Sigmoid colon (tissue), 7 donors: ENCODE measurements around the gene TPP2. TPM values are rescaled to one million over a fixed set of nuclear protein-coding genes. Genes with fewer than 3 reads are reported as not detected.

ENCODE experiments used
- DNase-seq: peaks from one replicate; pipeline ENCODE4 v3.0.0-alpha.2; 2019
- H3K27ac ChIP-seq, 4 donors: fragments of 200-600 bp; sonication (generic); one replicate each; pipeline ENCODE4 v1.5.1; 2016 to 2019; ENCODE audit warnings: mild to moderate bottlenecking in 1 of 4
- H3K27me3 ChIP-seq, 3 donors: fragments of 200-600 bp; sonication (generic); one replicate each; pipeline ENCODE4 v1.5.1; 2019; ENCODE audit warnings: mild to moderate bottlenecking in 1 of 3
- H3K36me3 ChIP-seq, 4 donors: fragments of 200-600 bp; sonication (generic); one replicate each; pipeline ENCODE4 v1.5.1; 2016 to 2019
- H3K4me1 ChIP-seq, 4 donors: fragments of 200-600 bp; sonication (generic); one replicate each; pipeline ENCODE4 v1.5.1; 2017 to 2019
- H3K4me3 ChIP-seq, 4 donors: fragments of 200-600 bp; sonication (generic); one replicate each; pipeline ENCODE4 v1.5.1; 2017 to 2019; ENCODE audit warnings: mild to moderate bottlenecking in 2 of 4, moderate library complexity in 1 of 4
- H3K9me3 ChIP-seq, 4 donors: fragments of 200-600 bp in 3 of 4; sonication (generic) in 3 of 4; one replicate each; pipeline versions ENCODE4 v1.5.1 to v1.6.1; 2013 to 2019
- CTCF ChIP-seq, 4 experiments: fragments of 450-650 bp in 3 of 4; fragments of 200-600 bp in 1 of 4; IDR thresholded peaks; one replicate each; pipeline ENCODE4 v1.5.1; 2016 to 2019; ENCODE audit warnings: antibody characterized with exemption in 4 of 4, mild to moderate bottlenecking in 3 of 4, moderate library complexity in 2 of 4
- EP300 ChIP-seq, 4 donors: sonication (generic); formaldehyde crosslinking; IDR thresholded peaks; one replicate each; pipeline ENCODE4 v1.6.1; 2017; ENCODE audit warnings: antibody characterized with exemption in 4 of 4
- POLR2A ChIP-seq, 2 donors: fragments of 450-650 bp; IDR thresholded peaks; one replicate each; pipeline ENCODE4 v1.6.1; 2016; ENCODE audit warnings: antibody characterized with exemption in 2 of 2, mild to moderate bottlenecking in 2 of 2, moderate library complexity in 2 of 2
- POLR2AphosphoS5 ChIP-seq, 4 donors: sonication (generic); formaldehyde crosslinking; IDR thresholded peaks; one replicate each; pipeline ENCODE4 v1.6.1; 2017; ENCODE audit warnings: antibody characterized with exemption in 4 of 4
- WGBS, 2 donors: extraction: QIAGEN DNeasy Blood & Tissue Kit; methylation state at CpG; one replicate each; pipeline ENCODE4 v1.1.7; 2013; 5-methylcytosine and 5-hydroxymethylcytosine counted together
- intact Hi-C: fragments of 100-400 bp; cut with DNase I; formaldehyde crosslinking; loops from one replicate; pipeline ENCODE4 v1.15.1; 2023
- polyA plus RNA-seq, 3 donors: library from polyadenylated mRNA; stranded (reverse); fragments of 200-250 nt; gene quantifications; one replicate each; pipeline ENCODE4 v1.2.3, GENCODE V29; 2013
- total RNA-seq, 4 donors: library from RNA; depleted of rRNA; stranded (reverse); fragments of >200 nt; gene quantifications; one replicate each; pipeline ENCODE4 v1.1.0, GENCODE V29; 2016
- donor health status: healthy with polysubstance abuse.
- donor health status: Bipolar disorder and iron deficiency.
- donor health status: healthy.

TPP2 gene
- total and polyA plus RNA-seq, 7 donors = 11.4 to 54.2 (median 33.0) TPM

- Histone ChIP-seq H3K4me3 (no peak overlapping the region), H3K27me3 (no peaks in the 10 kb centered on the region), H3K27ac (no peak overlapping the region), H3K4me1 (no peaks in the 10 kb centered on the region), H3K9me3 (no peaks in the 10 kb centered on the region), H3K36me3 (peaks cover 0 to 75% (median 13%) of the 10 kb centered on the region in 4 donors)
- TF ChIP-seq POLR2AphosphoS5 (IDR thresholded peaks at IDR 0.05) (no peak), POLR2A (IDR thresholded peaks at IDR 0.05) (no peak), EP300 (IDR thresholded peaks at IDR 0.05) (no peak), CTCF (IDR thresholded peaks at IDR 0.05) (no peak)
- 94 to 98% methylated on average over 4 of the region's 4 CpGs for WGBS, 2 donors
- intact Hi-C loops = no loop called here
- no peak for DNase-seq
Measured at GRCh38 chr13:102677122-102677521, 80.3 kb downstream of the TPP2 start.

GRCh38 chr13:102678339-102679107 is 81.7 kb downstream of the TPP2 start:
- 91% methylated on average over 5 of the region's 5 CpGs for WGBS, 2 donors
- peaks cover 0 to 67% (median 13%) of the 10 kb centered on the region in 4 donors for H3K36me3 ChIP-seq
- TF ChIP-seq CTCF (IDR thresholded peaks at IDR 0.05) (no peak), POLR2AphosphoS5 (IDR thresholded peaks at IDR 0.05) (no peak), EP300 (IDR thresholded peaks at IDR 0.05) (no peak), POLR2A (IDR thresholded peaks at IDR 0.05) (no peak)
- H3K4me3 ChIP-seq = no peak overlapping the region
- intact Hi-C loops = no loop called here
- no peak for DNase-seq
- H3K27me3 ChIP-seq = no peaks in the 10 kb centered on the region
- no peaks in the 10 kb centered on the region for H3K4me1 ChIP-seq
- no peaks in the 10 kb centered on the region for H3K9me3 ChIP-seq
- H3K27ac ChIP-seq = no peak overlapping the region

- no peak for DNase-seq
- TF ChIP-seq EP300 (IDR thresholded peaks at IDR 0.05) (no peak), POLR2A (IDR thresholded peaks at IDR 0.05) (no peak), POLR2AphosphoS5 (IDR thresholded peaks at IDR 0.05) (no peak), CTCF (IDR thresholded peaks at IDR 0.05) (no peak)
- no peaks in the 10 kb centered on the region for H3K27me3 ChIP-seq
- H3K4me1 ChIP-seq = no peaks in the 10 kb centered on the region
- no peaks in the 10 kb centered on the region for H3K9me3 ChIP-seq
- intact Hi-C loops = no loop called here
- H3K36me3 ChIP-seq = peaks cover 0 to 56% (median 7%) of the 10 kb centered on the region in 4 donors
- no peak overlapping the region for H3K27ac ChIP-seq
- 32 to 62% methylated on average over 3 of the region's 3 CpGs for WGBS, 2 donors
- no peak overlapping the region for H3K4me3 ChIP-seq
Measured at GRCh38 chr13:102679449-102680132, 82.8 kb downstream of the TPP2 start.

GRCh38 chr13:102680133-102680717 is 83.4 kb downstream of the TPP2 start:
- no peak for TF ChIP-seq POLR2AphosphoS5 (IDR thresholded peaks at IDR 0.05)
- TF ChIP-seq EP300 (IDR thresholded peaks at IDR 0.05) = no peak
- TF ChIP-seq POLR2A (IDR thresholded peaks at IDR 0.05) = no peak
- no peak for TF ChIP-seq CTCF (IDR thresholded peaks at IDR 0.05)
- Histone ChIP-seq H3K27ac (no peak overlapping the region), H3K27me3 (no peaks in the 10 kb centered on the region), H3K9me3 (no peaks in the 10 kb centered on the region), H3K4me1 (no peaks in the 10 kb centered on the region), H3K4me3 (no peak overlapping the region), H3K36me3 (peaks cover 0 to 50% (median 4%) of the 10 kb centered on the region in 4 donors)
- DNase-seq = no peak
- intact Hi-C loops = no loop called here
- 65 to 86% methylated on average over 4 of the region's 4 CpGs for WGBS, 2 donors
